CD4-positive, alpha-beta T cell (primary cell): ENCODE results near the gene ST6GAL1. TPM values are rescaled to one million over a fixed set of nuclear protein-coding genes. Genes with fewer than 3 reads are reported as not detected.
"Not testable (repeated sequence)": the region's sequence is repeated elsewhere in the genome, so short reads cannot be mapped to it uniquely, and the experiment has no call there.

ENCODE experiments used
- ATAC-seq: fragments of 200-7000 bp; cut with Tn5 transposase; one replicate; pipeline ENCODE4 v1.10.0; 2022; ENCODE audit warnings: mild to moderate bottlenecking; ENCODE audit not compliant: poor library complexity
- CTCF ChIA-PET: fragments of 350-600 bp; sonication (Branson Sonifier 250); formaldehyde crosslinking; loops from one replicate; lab custom pipeline; 2021; ENCODE audit warnings: antibody characterized with exemption, inconsistent platforms; lab: Charles Lee
- POLR2A ChIA-PET: fragments of 350-600 bp; sonication (Branson Sonifier 250); formaldehyde crosslinking; loops from one replicate; lab custom pipeline; 2021; ENCODE audit warnings: antibody characterized with exemption, inconsistent platforms; lab: Charles Lee
- DNase-seq, 14 experiments: peaks; one replicate each; pipeline ENCODE4 v3.0.0-alpha.2; 2013 to 2020; ENCODE audit warnings: mixed read lengths in 2 of 14
- H3K27ac ChIP-seq, 2 donors: one replicate each; pipeline versions ENCODE4 v1.5.1 to v1.7.0; 2013; ENCODE audit warnings: low read length in 2 of 2, low read depth in 1 of 2, mild to moderate bottlenecking in 1 of 2
- H3K27me3 ChIP-seq, 2 experiments: 1 replicate in 1 of 2; 2 replicates in 1 of 2; pipeline versions ENCODE4 v1.6.1 to v1.7.0; 2013; ENCODE audit warnings: low read length in 2 of 2, control low read depth in 1 of 2, mild to moderate bottlenecking in 1 of 2, moderate library complexity in 1 of 2; ENCODE audit not compliant: insufficient read depth in 2 of 2, control insufficient read depth in 1 of 2
- H3K36me3 ChIP-seq: one replicate; pipeline ENCODE4 v1.6.1; 2013; ENCODE audit warnings: low read length, control low read depth; ENCODE audit not compliant: insufficient read depth
- H3K4me1 ChIP-seq: one replicate; pipeline ENCODE4 v1.6.1; 2013; ENCODE audit warnings: low read length, control low read depth; ENCODE audit not compliant: insufficient read depth
- H3K4me3 ChIP-seq: one replicate; pipeline ENCODE4 v1.5.1; 2013; ENCODE audit warnings: mild to moderate bottlenecking, low read length, moderate library complexity
- H3K9me3 ChIP-seq, 2 experiments: 1 replicate in 1 of 2; 2 replicates in 1 of 2; pipeline versions ENCODE4 v1.6.1 to v1.7.0; 2013; ENCODE audit warnings: low read length in 2 of 2, mild to moderate bottlenecking in 2 of 2, control low read depth in 1 of 2, moderate library complexity in 1 of 2; ENCODE audit not compliant: control insufficient read depth in 1 of 2, insufficient read depth in 1 of 2
- H3K27ac Mint-ChIP-seq: one replicate; pipeline ENCODE4 v1.8.0; 2020; ENCODE audit warnings: mixed read lengths
- H3K27me3 Mint-ChIP-seq: one replicate; pipeline ENCODE4 v1.8.0; 2021; ENCODE audit warnings: mixed read lengths
- H3K36me3 Mint-ChIP-seq: one replicate; pipeline ENCODE4 v1.8.0; 2021; ENCODE audit warnings: low read depth, mixed read lengths
- H3K4me1 Mint-ChIP-seq: one replicate; pipeline ENCODE4 v1.8.0; 2021; ENCODE audit warnings: low read depth, mixed read lengths
- H3K4me3 Mint-ChIP-seq: one replicate; pipeline ENCODE4 v1.8.0; 2020; ENCODE audit warnings: mild to moderate bottlenecking, mixed read lengths
- H3K9me3 Mint-ChIP-seq: one replicate; pipeline ENCODE4 v1.8.0; 2020; ENCODE audit warnings: mixed read lengths
- intact Hi-C, 2 experiments: fragments of 100-400 bp; cut with DNase I in 1 of 2; cut with micrococcal nuclease in 1 of 2; formaldehyde crosslinking; loops; one replicate each; pipeline versions ENCODE4 v1.15.1 to v1.9.0; 2023 to 2025; cut with DNase I, micrococcal nuclease
- total RNA-seq, 174 experiments: library from RNA in 2 of 174; stranded (reverse) in 2 of 174; gene quantifications; one replicate each; pipeline ENCODE4 v1.2.3 and lab custom pipeline; 2021 to 2026
- TF ChIP-seq, protein P1 (sequence below): fragments of 200-600 bp; IDR thresholded peaks from one replicate; pipeline ENCODE4 v1.8.0; 2022; ENCODE audit warnings: antibody characterized with exemption, mild to moderate bottlenecking

The ST6GAL1 gene
- total RNA-seq, 2 experiments from 2014 or later, result 27.6 to 29.1 TPM

DNA sequence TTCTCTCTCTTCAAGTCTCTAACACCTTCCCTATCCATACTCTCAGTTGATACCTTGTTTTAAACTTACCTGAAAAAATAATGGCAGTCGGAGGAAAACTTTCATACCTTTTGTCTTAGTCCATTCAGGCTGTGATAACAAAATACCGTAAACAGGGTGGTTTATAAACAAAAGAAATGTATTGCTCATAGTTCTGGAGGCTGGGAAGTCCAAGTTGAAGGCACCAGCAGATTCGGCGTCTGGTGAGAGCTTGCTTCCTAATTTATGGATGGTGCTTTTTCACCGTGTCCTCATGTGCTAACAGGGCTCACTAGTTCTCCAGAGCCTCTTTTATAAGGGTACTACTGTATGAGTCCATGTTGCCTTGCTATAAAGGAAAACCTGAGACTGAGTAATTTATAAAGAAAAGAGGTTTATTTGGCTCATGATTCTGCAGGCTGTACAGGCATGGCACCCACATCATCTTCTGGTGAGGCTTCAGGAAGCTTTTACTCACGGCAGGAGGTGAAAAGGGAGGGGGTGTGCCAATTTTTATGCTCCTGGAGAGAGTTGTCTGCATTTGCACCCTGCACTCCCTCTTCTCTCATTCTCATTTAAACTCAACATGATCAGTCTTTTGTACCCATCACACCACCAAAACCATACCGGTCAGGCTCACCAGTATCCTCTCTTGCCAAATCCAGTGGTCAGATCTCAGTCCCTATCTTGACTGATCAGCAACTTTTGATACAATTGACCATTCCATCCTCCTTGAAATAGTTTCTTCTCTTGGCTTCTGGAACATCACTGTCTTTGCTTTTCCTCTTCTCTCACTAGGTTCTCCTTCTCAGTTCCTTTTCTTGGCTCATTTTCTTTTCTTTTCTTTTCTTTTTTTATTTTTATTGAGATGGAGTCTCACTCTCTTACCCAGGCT lies 21.6 kb downstream of the ST6GAL1 start:
- Histone ChIP-seq H3K4me1 (peaks cover 65% of the 10 kb centered on the region), H3K36me3 (peaks cover 26% of the 10 kb centered on the region), H3K9me3 (peaks cover 0 to 4% of the 10 kb centered on the region in 2 experiments), H3K4me3 (no peak overlapping the region), H3K27me3 (no peaks in the 10 kb centered on the region), H3K27ac (no peak overlapping the region)
- TF ChIP-seq, protein P1, sequence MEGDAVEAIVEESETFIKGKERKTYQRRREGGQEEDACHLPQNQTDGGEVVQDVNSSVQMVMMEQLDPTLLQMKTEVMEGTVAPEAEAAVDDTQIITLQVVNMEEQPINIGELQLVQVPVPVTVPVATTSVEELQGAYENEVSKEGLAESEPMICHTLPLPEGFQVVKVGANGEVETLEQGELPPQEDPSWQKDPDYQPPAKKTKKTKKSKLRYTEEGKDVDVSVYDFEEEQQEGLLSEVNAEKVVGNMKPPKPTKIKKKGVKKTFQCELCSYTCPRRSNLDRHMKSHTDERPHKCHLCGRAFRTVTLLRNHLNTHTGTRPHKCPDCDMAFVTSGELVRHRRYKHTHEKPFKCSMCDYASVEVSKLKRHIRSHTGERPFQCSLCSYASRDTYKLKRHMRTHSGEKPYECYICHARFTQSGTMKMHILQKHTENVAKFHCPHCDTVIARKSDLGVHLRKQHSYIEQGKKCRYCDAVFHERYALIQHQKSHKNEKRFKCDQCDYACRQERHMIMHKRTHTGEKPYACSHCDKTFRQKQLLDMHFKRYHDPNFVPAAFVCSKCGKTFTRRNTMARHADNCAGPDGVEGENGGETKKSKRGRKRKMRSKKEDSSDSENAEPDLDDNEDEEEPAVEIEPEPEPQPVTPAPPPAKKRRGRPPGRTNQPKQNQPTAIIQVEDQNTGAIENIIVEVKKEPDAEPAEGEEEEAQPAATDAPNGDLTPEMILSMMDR, result no peak
- intact Hi-C loops, result no loop called here
- CTCF ChIA-PET, result no interaction called here
- Mint-ChIP-seq H3K27me3 (no peaks in the 10 kb centered on the region), H3K4me3 (no peak overlapping the region), H3K27ac (peak overlapping the region; percentile 78), H3K4me1 (peaks cover 86% of the 10 kb centered on the region), H3K36me3 (peaks cover 69% of the 10 kb centered on the region), H3K9me3 (peaks cover 2% of the 10 kb centered on the region)
- DNase-seq, result no peak
- no peak for ATAC-seq
- POLR2A ChIA-PET, result interaction anchor here (0.9 kb wide), 1 partner anchor 38 kb away, joined by 3 read pairs; no protein-coding TSS in a partner anchor

DNA sequence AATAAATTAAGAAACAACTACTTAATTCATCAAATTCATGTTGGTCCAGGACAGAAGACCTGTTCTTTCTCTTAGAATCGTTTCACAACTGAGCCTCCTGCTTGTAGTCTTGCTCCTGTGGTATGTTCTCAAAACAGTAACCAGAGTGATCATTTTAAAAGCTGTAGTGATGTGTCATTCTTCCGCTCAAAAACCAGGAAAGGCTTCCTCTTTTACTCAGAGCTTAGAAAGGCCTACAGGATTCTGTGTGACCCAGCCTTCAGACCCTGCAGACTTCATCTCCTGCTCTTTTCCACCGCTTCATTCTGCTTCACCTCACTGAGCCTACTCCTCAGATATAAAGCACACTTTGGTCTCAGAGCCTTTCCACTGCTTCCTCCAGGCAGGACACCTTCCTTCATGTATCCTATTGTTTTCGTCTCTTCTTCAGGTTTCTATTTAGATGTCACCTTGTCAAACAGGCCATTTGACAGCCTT lies 22.7 kb downstream of the ST6GAL1 start:
- TF ChIP-seq, protein P1, result no peak
- Mint-ChIP-seq H3K36me3 (peaks cover 62% of the 10 kb centered on the region), H3K4me3 (peak overlapping the region; percentile 21), H3K27ac (peak overlapping the region; percentile 78), H3K4me1 (peaks cover 90% of the 10 kb centered on the region), H3K9me3 (peaks cover 2% of the 10 kb centered on the region), H3K27me3 (no peaks in the 10 kb centered on the region)
- peak in 4 of 14 experiments; percentile 25 to 45 (median 26) for DNase-seq
- POLR2A ChIA-PET, result interaction anchor here (0.5 to 0.7 kb wide), 3 partner anchors 36 to 212 kb away, joined by 3 read pairs; no protein-coding TSS in a partner anchor
- Histone ChIP-seq H3K4me3 (no peak overlapping the region), H3K27ac (peak overlapping the region in 1 of 2 donors; percentile 43), H3K27me3 (no peaks in the 10 kb centered on the region), H3K9me3 (peaks cover 0 to 4% of the 10 kb centered on the region in 2 experiments), H3K4me1 (peaks cover 61% of the 10 kb centered on the region), H3K36me3 (peaks cover 26% of the 10 kb centered on the region)
- CTCF ChIA-PET, result interaction anchor here (0.9 to 1.2 kb wide), 2 partner anchors 17 to 22 kb away, joined by 3 to 5 read pairs; no protein-coding TSS in a partner anchor
- intact Hi-C loops, result no loop called here
- ATAC-seq, result peak; percentile 58

DNA sequence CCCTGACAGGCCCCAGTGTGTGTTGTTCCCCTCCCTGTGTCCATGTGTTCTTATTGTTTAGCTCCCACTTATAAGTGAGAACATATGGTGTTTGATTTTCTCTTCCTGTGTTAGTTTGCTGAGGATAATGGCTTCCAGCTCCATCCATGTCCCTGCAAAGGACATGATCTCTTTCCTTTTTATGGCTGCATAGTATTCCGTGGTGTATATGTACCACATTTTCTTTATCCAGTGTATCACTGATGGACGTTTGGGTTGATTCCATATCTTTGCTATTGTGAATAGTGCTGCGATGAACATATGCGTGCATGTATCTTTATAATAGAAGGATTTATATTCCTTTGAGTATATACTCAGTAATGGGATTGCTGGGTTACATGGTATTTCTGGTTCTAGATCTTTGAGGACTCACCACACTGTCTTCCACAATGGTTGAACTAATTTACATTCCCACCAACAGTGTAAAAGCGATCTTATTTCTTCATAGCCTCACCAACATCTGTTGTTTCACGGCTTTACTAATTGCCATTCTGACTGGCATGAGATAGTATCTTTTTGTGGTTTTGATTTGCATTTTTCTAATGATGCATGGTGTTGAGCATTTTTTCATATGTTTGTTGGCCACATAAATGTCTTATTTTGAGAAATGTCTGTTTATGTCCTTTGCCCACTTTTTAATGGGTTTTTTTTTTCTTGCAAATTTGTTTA lies 23.8 kb downstream of the ST6GAL1 start:
- Mint-ChIP-seq H3K27ac (peak overlapping the region; percentile 78), H3K4me3 (peak overlapping the region; percentile 36), H3K36me3 (peaks cover 51% of the 10 kb centered on the region), H3K4me1 (peaks cover 85% of the 10 kb centered on the region)
- H3K27me3 ChIP-seq, H3K4me3 ChIP-seq, H3K9me3 ChIP-seq, H3K27me3 Mint-ChIP-seq, intact Hi-C loops, H3K9me3 Mint-ChIP-seq, POLR2A ChIA-PET, H3K27ac ChIP-seq, ATAC-seq: not testable (repeated sequence)
- CTCF ChIA-PET, result interaction anchor here (0.9 to 1.2 kb wide), 3 partner anchors 18 to 105 kb away, joined by 3 to 5 read pairs (median 4); no protein-coding TSS in a partner anchor
- Histone ChIP-seq H3K4me1 (peaks cover 52% of the 10 kb centered on the region), H3K36me3 (peaks cover 15% of the 10 kb centered on the region)
- peak in 1 of 14 experiments; percentile 27 for DNase-seq
